DND-41 (cell line): ENCODE data around the gene ELMO3.

Source experiments
- CTCF ChIP-seq: IDR thresholded peaks from 2 replicates; pipeline ENCODE4 v1.5.1; 2012; ENCODE audit warnings: borderline replicate concordance, low read length, moderate library complexity, mild to moderate bottlenecking; ENCODE audit not compliant: poor library complexity, severe bottlenecking; ENCODE audit errors: extremely low read depth
- EZH2 ChIP-seq: IDR thresholded peaks from 3 replicates; pipeline ENCODE4 v1.6.1; 2012; ENCODE audit warnings: borderline replicate concordance, low read depth, mild to moderate bottlenecking, moderate library complexity, low read length, inconsistent platforms; ENCODE audit not compliant: severe bottlenecking

- TF ChIP-seq CTCF = no peak
- TF ChIP-seq EZH2 = no peak
These were observed 35.3 kb downstream of the ELMO3 start for GRCh38 chr16:67234180-67234597.
